ENCODE results near the gene DGKZ.

Gene DGKZ

GRCh38 chr11:46385169-46386004, 38.1 kb downstream of the DGKZ start:
- no peak for TF ChIP-seq CTCF (IDR thresholded peaks at IDR 0.05; ENCODE audit: low read depth, low read length, missing control alignments)
- DNase-seq (ENCODE audit: extremely low read depth, low read depth): no peak
- no peak overlapping the region for H3K4me3 ChIP-seq (replicated peaks; ENCODE audit: low read depth, low read length)

GRCh38 chr11:46386005-46386578, 38.8 kb downstream of the DGKZ start:
- no peak for TF ChIP-seq CTCF (IDR thresholded peaks at IDR 0.05; ENCODE audit: low read depth, low read length, missing control alignments)
- DNase-seq (ENCODE audit: extremely low read depth, low read depth): no peak
- H3K4me3 ChIP-seq (replicated peaks; ENCODE audit: low read depth, low read length): no peak overlapping the region

DNA sequence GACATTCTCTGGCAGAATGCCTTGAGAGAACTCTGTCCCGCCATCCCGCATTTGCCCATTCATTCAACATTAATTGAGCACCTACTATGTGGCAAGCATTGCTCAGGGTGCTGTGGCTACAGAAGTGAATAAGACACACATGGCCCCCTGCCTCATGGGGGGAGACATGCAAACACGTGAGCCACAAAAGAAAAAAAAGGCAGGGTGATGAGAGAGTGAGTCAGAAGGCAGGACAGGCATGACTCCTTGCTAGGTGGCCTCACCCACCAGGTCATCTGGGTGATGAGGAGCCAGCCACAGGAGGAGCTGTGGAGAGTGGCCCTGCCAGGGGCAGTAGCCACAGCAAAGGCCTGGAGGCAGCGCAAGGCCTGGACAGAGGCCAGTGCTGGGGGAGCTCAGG, 39.4 kb downstream of the DGKZ start:
- no peak overlapping the region for H3K4me3 ChIP-seq (replicated peaks; ENCODE audit: low read depth, low read length)
- DNase-seq (ENCODE audit: extremely low read depth, low read depth): no peak
- no peak for TF ChIP-seq CTCF (IDR thresholded peaks at IDR 0.05; ENCODE audit: low read depth, low read length, missing control alignments)

GRCh38 chr11:46387456-46387855, 40.2 kb downstream of the DGKZ start:
- DNase-seq (ENCODE audit: extremely low read depth, low read depth): no peak
- no peak overlapping the region for H3K4me3 ChIP-seq (replicated peaks; ENCODE audit: low read depth, low read length)
- no peak for TF ChIP-seq CTCF (IDR thresholded peaks at IDR 0.05; ENCODE audit: low read depth, low read length, missing control alignments)

GRCh38 chr11:46387919-46388618, 40.8 kb downstream of the DGKZ start:
- TF ChIP-seq CTCF (IDR thresholded peaks at IDR 0.05; ENCODE audit: low read depth, low read length, missing control alignments): no peak
- DNase-seq (ENCODE audit: extremely low read depth, low read depth): no peak
- H3K4me3 ChIP-seq (replicated peaks; ENCODE audit: low read depth, low read length): no peak overlapping the region

DNA sequence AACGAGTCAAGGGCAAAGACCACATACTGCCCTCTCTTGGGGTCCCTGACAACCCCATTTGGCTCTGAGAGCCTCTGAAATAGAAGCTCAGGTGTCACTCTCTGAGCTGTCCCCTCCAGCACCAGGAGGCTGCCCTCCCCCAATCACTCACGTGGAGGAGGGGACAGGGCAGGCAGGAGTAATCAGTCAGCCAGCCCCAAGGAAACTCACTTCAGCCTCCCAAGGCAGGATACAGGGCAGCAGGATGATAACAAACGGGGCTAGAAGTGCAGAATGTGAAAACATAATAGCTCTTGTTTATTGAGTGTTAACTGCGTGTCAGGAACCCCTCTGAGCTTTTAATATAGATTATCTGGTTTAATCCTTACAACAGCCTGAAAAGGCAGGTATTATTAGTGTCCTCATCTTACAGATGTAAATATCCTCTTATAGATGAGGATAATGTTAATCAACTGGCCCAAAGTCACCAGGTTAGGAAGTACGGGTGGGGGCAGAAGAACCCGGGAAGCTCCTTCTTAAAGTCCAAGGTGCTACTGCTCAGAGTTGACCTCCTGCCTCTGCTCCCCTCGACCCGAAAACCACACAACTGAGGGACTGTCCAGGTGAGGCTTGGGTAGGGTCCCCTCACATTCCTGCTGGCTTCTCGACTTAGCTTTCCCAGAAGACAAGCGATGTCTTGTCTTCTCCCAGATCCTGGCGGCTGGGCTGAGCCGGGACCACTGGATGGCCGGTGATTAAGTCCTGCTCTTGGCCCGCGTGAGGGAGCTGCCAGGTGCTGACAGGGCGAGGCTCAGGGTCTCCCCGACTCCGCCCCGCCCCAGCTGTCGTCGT, 41.6 kb downstream of the DGKZ start:
- no peak overlapping the region for H3K4me3 ChIP-seq (replicated peaks; ENCODE audit: low read depth, low read length)
- no peak for DNase-seq (ENCODE audit: extremely low read depth, low read depth)
- TF ChIP-seq CTCF (IDR thresholded peaks at IDR 0.05; ENCODE audit: low read depth, low read length, missing control alignments): no peak
